Activated T-helper 1 cell treated with anti-CD3 and anti-CD28 coated beads, Interleukin-2, amount 50 U/mL, for 16 hours (primary cell): ENCODE results near the gene FRMD1.

ENCODE experiments used
- DNase-seq, 2 donors: peaks; one replicate each; pipeline ENCODE4 v3.0.0-alpha.2; 2020; ENCODE audit warnings: low read depth in 1 of 2, low spot score in 1 of 2

FRMD1 gene

GRCh38 chr6:168009331-168009730, 69.7 kb downstream of the FRMD1 start:
- DNase-seq: no peak

DNA sequence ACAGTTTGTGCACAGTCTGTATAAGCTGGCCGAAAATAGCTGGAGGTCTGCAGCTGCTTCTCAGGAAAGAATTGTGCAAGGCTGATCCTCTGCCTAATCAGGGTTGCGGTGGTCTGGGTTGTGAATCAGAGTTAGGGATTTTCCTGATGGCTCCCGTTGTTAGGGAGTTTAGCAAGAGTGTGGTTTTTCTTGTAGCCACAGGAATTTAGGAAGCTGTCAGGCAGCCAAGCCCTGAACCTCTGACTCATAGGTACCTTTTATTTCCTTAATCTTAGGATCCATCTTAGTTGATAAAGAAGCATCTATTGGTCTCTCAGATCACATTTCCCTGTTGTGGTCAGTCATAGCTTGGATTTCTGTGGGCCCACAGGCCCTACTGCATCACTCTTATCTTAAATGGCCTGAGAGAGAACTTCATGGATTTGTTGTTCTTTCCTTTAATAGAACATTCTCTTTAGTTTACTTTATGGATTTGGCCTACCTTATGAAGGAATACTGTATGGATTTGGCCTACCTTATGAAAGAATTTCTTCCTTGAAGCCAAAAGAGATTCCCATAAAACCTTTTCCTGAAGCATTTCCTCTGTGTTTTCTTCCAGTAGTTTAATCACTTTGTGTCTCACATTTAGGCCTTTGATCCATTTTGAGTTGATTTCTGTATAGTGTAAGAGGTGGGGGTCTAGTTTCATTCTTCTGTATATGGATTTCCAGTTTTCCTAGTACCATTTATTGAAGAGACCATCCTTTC, 71.2 kb downstream of the FRMD1 start:
- DNase-seq: no peak

DNA sequence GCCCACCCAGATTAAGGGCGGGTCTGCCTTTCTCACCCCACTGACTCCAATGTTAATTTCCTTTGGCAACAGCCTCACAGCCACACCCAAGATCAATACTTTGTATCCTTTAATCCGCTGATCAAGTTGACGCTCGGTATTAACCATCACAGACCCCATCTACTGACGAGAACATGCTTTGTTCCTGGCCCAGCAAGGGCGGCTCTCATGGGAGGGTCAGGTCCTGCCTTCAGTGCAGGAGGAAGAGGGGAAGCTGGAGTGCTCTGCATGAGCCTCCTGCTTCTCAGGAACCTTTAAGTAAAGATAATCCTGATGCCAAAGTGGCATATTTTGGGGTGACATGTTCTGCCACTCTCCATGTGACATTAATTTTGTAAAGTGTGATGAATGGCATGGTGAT, 73.2 kb downstream of the FRMD1 start:
- DNase-seq: no peak

DNA sequence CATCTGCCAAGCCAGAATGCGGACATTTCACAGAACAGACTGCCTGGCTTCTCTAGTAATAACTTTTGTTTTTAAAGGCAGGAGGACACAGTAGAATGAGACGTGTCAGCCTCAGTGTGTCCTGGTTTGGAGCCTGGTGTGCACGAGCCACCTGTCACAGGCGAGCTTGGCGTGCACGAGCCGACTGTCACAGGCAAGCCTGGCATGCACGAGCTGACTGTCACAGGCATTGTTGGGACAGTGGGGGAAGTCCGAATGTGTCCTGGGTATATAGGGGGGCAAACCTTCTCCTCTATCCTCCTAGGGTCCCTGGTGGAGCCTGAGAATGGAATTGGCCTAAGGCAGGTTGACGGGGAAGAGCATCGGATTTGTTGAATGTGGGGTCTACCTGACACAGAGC, 74.1 kb downstream of the FRMD1 start:
- DNase-seq: no peak

GRCh38 chr6:168004023-168004422, 75.0 kb downstream of the FRMD1 start:
- DNase-seq: no peak
